ENCODE measurements around the gene S100B.

S100B gene

GRCh38 chr21:46560568-46561444, 44.1 kb downstream of the S100B start:
- DNase-seq (ENCODE audit: low spot score), result no peak

DNA sequence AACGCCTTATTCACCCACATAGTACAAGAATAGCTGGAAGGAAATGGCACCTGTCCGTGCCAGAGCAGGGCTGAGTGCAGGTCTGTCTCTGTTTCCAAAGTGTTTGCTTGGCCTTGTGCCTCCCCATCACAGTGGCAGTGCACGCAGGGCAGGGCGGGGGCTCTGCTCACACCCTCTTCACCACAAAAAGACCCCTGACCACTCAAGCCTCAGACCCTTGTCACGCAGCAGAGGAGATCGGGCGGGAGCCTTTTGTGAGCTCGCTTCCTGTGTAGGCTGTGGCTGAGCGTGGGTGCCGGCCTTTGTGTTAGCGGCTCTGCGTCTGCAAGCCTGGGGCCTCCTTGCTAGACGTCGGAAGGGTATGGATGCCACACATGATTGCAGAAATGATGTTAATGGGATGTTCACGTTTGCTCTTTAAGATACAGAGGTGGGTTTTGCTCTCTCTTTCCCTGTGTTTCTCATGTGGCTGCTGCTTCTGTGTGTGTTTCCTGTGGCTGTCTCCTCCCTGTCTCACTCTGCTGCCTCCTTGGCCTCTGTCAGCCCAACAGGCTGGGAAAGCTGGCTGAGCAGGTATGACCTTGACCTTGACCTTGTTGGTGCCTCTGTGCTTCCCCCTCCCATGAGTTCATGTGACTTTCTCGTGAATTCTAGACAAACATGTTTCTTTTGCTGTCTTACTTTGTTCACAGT, 45.4 kb downstream of the S100B start:
- DNase-seq (ENCODE audit: low spot score), result no peak

GRCh38 chr21:46557919-46558392, 46.9 kb downstream of the S100B start:
- DNase-seq (ENCODE audit: low spot score), result no peak

DNA sequence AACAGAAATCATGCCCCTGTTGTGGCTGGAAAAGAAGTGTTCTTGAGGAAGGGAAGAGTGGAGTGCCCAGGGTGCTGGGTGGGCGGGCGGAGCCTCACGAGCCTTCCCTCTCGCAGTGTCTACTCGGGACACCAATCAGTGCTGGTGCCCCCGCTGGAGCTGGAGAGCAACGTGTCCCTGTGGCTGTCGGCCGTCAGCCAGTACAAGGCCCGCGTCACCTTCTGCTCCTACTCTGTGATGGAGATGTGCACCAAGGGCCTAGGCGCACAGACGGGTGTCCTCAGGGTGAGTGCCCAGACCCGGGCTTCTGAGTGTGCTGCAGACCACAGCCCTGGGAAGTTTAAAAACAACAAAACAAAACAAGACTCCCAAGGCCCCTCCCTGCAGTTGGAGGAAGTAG, 47.4 kb downstream of the S100B start:
- DNase-seq (ENCODE audit: low spot score), result no peak

DNA sequence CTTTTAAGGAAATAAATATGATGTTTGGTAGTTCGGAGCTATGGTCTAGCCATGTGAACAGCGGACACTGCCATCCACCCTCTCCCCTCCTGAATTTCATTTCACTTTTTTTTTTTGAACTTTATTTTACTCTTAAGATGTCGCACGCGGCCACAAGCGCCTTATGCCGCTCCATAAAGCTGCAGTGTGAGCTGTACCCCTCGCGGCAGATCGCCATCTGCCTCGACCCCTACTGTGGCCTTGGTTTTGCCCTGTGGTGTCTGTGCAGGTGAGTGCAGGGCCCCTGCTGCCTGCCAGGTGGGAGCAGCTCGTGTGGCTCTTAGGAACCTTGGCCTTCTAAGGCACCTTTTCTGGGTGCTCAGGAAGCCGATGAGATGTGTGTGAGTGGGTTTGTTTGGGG, 48.1 kb downstream of the S100B start:
- no peak for DNase-seq (ENCODE audit: low spot score)

GRCh38 chr21:46555678-46556077, 49.2 kb downstream of the S100B start:
- DNase-seq (ENCODE audit: low spot score), result no peak

- DNase-seq (ENCODE audit: low spot score), result no peak
These were observed 49.7 kb downstream of the S100B start for GRCh38 chr21:46555225-46555617.

GRCh38 chr21:46554431-46555224, 50.3 kb downstream of the S100B start:
- DNase-seq (ENCODE audit: low spot score), result no peak

DNA sequence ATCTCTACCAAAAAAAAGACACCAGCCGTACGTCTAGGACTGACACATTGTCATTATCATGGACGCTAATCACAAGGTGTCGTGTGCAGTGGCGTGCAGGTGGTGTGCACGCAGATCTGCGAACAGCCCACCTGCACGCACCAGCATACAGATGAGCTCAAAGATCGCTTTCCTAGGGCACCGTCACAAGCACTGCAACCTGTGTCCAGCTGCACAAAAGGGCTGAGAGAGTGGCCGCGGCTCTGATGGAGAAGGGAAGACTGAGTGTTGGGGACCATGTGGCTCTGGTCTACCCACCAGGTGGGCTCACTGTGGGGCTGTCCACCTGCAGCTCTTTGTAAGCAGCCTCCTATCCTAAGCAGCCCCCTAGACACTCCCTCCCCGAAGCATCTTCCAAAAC, 50.9 kb downstream of the S100B start:
- DNase-seq (ENCODE audit: low spot score), result no peak

- DNase-seq (ENCODE audit: low spot score), result no peak
These were observed 52.0 kb downstream of the S100B start for GRCh38 chr21:46552865-46553379.

DNA sequence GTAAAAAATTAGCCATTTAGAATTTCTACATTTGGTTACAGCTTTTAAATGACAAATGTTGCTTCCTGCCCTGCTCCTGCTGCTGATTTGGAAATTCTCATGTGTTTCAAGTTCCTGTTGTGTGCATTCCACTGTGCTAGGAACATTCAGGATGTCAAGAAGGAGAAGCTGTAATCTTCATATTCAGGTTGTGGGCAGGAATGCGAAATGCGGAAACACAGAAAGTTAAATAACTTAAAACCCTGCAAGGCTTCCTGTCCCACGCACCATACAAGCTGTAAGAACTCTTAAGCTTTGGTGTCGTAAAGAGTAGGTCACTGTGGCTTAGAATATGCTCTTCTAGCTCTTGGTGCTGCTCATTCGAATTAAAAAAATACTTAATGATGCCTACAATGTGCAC, 52.6 kb downstream of the S100B start:
- no peak for DNase-seq (ENCODE audit: low spot score)

- no peak for DNase-seq (ENCODE audit: low spot score)
These were observed 53.1 kb downstream of the S100B start for GRCh38 chr21:46551636-46552241.

GRCh38 chr21:46550116-46550941, 54.6 kb downstream of the S100B start:
- no peak for DNase-seq (ENCODE audit: low spot score)

DNA sequence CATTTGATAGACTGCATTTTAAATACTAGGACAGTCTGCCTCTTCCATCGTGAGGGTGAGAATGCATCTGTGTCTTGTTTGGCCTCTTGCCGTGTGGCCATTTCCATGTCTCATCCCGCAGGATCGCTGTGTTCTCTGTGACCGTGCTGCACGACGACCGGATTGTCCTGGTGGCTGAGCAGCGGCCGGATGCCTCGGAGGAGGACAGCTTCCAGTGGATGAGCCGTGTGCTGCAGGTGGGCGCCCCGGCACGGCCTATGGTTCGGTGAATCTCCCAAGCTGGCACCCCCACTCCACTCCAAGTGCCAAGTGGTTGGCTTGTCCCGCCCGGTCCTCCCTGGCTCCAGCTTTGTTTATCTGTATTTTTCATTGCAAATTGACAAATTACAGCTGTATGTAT, 55.2 kb downstream of the S100B start:
- no peak for DNase-seq (ENCODE audit: low spot score)
